ENCODE results near the gene LAMTOR4.

GRCh38 chr7:100147278-100147677 is 1.4 kb upstream of the LAMTOR4 start:
- TF ChIP-seq POLR2AphosphoS5 (IDR thresholded peaks at IDR 0.05; ENCODE audit: borderline replicate concordance, low read depth, low read length) (no peak), EZH2 (IDR thresholded peaks at IDR 0.05) (no peak)
